Measurements from ENCODE around the gene TRIM71. TPM values are rescaled to one million over a fixed set of nuclear protein-coding genes. Genes with fewer than 3 reads are reported as not detected.
"Not testable (repeated sequence)": the region's sequence is repeated elsewhere in the genome, so short reads cannot be mapped to it uniquely, and the experiment has no call there.

The TRIM71 gene
- total RNA-seq, 4 donors from 2014 or later: not detected

- Histone ChIP-seq H3K4me3 (no peak overlapping the region), H3K27me3 (no peaks in the 10 kb centered on the region), H3K4me1 (no peaks in the 10 kb centered on the region), H3K27ac (no peak overlapping the region), H3K36me3 (no peaks in the 10 kb centered on the region), H3K9me3 (no peaks in the 10 kb centered on the region)
- ATAC-seq: no peak
- WGBS, 2 donors (ENCODE audit: low coverage in 1 of 2): 86 to 90% methylated on average over 1 of the region's 2 CpGs
- TF ChIP-seq POLR2AphosphoS5 (IDR thresholded peaks at IDR 0.05): no peak
Measured at GRCh38 chr3:32797776-32798175, 20.0 kb upstream of the TRIM71 start.

GRCh38 chr3:32801440-32801839, 16.4 kb upstream of the TRIM71 start:
- WGBS, 2 donors (ENCODE audit: low coverage in 1 of 2): 92 to 94% methylated on average over 3 to 4 of the region's 5 CpGs
- not testable (repeated sequence) for H3K4me1 ChIP-seq, H3K27ac ChIP-seq, H3K36me3 ChIP-seq, ATAC-seq, H3K27me3 ChIP-seq, H3K4me3 ChIP-seq, H3K9me3 ChIP-seq

- no peak for ATAC-seq
- TF ChIP-seq EP300 (IDR thresholded peaks at IDR 0.05): no peak
- TF ChIP-seq CTCF (IDR thresholded peaks at IDR 0.05): no peak
- no peak for TF ChIP-seq POLR2AphosphoS5 (IDR thresholded peaks at IDR 0.05)
- TF ChIP-seq POLR2A (IDR thresholded peaks at IDR 0.05): no peak
- Histone ChIP-seq H3K27me3 (peaks cover 34% of the 10 kb centered on the region), H3K36me3 (no peaks in the 10 kb centered on the region), H3K4me1 (peaks cover 0 to 23% (median 17%) of the 10 kb centered on the region in 3 donors), H3K9me3 (no peaks in the 10 kb centered on the region), H3K27ac (no peak overlapping the region), H3K4me3 (no peak overlapping the region)
- WGBS, 2 donors (ENCODE audit: low coverage in 1 of 2): 30% methylated on average over 2 of the region's 2 CpGs; no CpG with 5 or more reads in 1 of the 2 donors
Measured at GRCh38 chr3:32813180-32813579, 4.6 kb upstream of the TRIM71 start.

GRCh38 chr3:32814361-32814760, 3.4 kb upstream of the TRIM71 start:
- Histone ChIP-seq H3K9me3 (no peaks in the 10 kb centered on the region), H3K36me3 (no peaks in the 10 kb centered on the region), H3K4me3 (no peak overlapping the region), H3K4me1 (peaks cover 0 to 31% (median 17%) of the 10 kb centered on the region in 3 donors), H3K27me3 (peaks cover 46% of the 10 kb centered on the region), H3K27ac (no peak overlapping the region)
- 73 to 90% methylated on average over 4 to 5 of the region's 6 CpGs for WGBS, 2 donors (ENCODE audit: low coverage in 1 of 2)
- ATAC-seq: no peak
- TF ChIP-seq EP300 (IDR thresholded peaks at IDR 0.05) (no peak), POLR2A (IDR thresholded peaks at IDR 0.05) (no peak), POLR2AphosphoS5 (IDR thresholded peaks at IDR 0.05) (no peak), CTCF (IDR thresholded peaks at IDR 0.05) (no peak)

- 28 to 37% methylated on average over 8 to 20 of the region's 21 CpGs for WGBS, 2 donors (ENCODE audit: low coverage in 1 of 2)
- peaks cover 0 to 31% (median 17%) of the 10 kb centered on the region in 3 donors for H3K4me1 ChIP-seq
- no peaks in the 10 kb centered on the region for H3K9me3 ChIP-seq
- no peak overlapping the region for H3K27ac ChIP-seq
- H3K36me3 ChIP-seq: no peaks in the 10 kb centered on the region
- no peak for TF ChIP-seq CTCF (IDR thresholded peaks at IDR 0.05)
- no peak for TF ChIP-seq POLR2A (IDR thresholded peaks at IDR 0.05)
- no peak for TF ChIP-seq POLR2AphosphoS5 (IDR thresholded peaks at IDR 0.05)
- TF ChIP-seq EP300 (IDR thresholded peaks at IDR 0.05): no peak
- ATAC-seq: no peak
- peaks cover 62% of the 10 kb centered on the region for H3K27me3 ChIP-seq
- H3K4me3 ChIP-seq: peak overlapping the region in 1 of 2 donors; percentile 49
Measured at GRCh38 chr3:32815841-32816438, 1.9 kb upstream of the TRIM71 start.

- H3K9me3 ChIP-seq: no peaks in the 10 kb centered on the region
- H3K4me1 ChIP-seq: peaks cover 0 to 34% (median 17%) of the 10 kb centered on the region in 3 donors
- H3K4me3 ChIP-seq: peak overlapping the region; percentile 23 to 49
- TF ChIP-seq POLR2A (IDR thresholded peaks at IDR 0.05) (no peak), CTCF (IDR thresholded peaks at IDR 0.05) (no peak), POLR2AphosphoS5 (IDR thresholded peaks at IDR 0.05) (no peak), EP300 (IDR thresholded peaks at IDR 0.05) (no peak)
- peaks cover 66% of the 10 kb centered on the region for H3K27me3 ChIP-seq
- H3K27ac ChIP-seq: no peak overlapping the region
- no peak for ATAC-seq
- H3K36me3 ChIP-seq: no peaks in the 10 kb centered on the region
- WGBS, 2 donors (ENCODE audit: low coverage in 1 of 2): no CpG with 5 or more reads among the region's 85 CpGs
Measured at GRCh38 chr3:32816439-32817256, 1.1 kb upstream of the TRIM71 start.
